ENCODE results near the gene MACROD2.

MACROD2 gene

DNA sequence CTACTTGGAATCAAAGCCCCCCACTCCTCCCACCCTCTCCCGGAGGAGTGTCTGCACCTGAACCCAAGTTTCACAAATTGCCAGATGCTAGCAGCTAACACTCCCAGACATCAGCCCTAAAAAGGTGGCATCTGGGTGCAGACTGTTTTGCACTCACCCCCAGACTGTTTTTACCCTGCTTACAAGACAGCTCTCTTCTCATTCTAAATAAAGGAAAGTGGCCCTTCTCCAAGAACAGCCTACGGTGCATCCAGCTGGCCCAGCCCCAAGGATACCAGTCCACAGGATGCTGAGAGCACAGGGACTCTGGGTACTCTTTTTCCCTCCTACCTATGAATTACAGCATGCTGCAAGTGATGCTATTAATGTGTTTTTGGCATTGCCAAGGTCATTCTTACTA lies 1184.1 kb downstream of the MACROD2 start:
- Histone ChIP-seq H3K27ac (ENCODE audit: low read depth, low read length) (no peak overlapping the region), H4K20me1 (ENCODE audit: low read depth, low read length) (no peaks in the 10 kb centered on the region), H3K27me3 (ENCODE audit: low read length) (no peaks in the 10 kb centered on the region), H3K36me3 (ENCODE audit: low read length) (no peaks in the 10 kb centered on the region), H3K9ac (ENCODE audit: low read length) (no peak overlapping the region), H3K9me3 (ENCODE audit: insufficient read depth, low read length) (0 out of 2 replicates have a peak, but pooled peaks cover 5% of the 10 kb centered on the region), H2AFZ (ENCODE audit: low read depth, low read length, severe bottlenecking) (no peak overlapping the region), H3K79me2 (ENCODE audit: insufficient read depth, low read length) (no peaks in the 10 kb centered on the region), H3K4me2 (ENCODE audit: low read depth, low read length, poor library complexity, severe bottlenecking) (no peak overlapping the region), H3K9me2 (replicated peaks; ENCODE audit: insufficient read depth, low read length) (no peaks in the 10 kb centered on the region; the same call in 1 of the 2 replicates), H3K4me3 (ENCODE audit: insufficient read depth, low read length, poor library complexity, severe bottlenecking) (no peak overlapping the region), H3F3A (ENCODE audit: insufficient read depth) (no peaks in the 10 kb centered on the region)
- TF ChIP-seq EZH2phosphoT487 (conservative IDR thresholded peaks at IDR 0.05; ENCODE audit: low read length), result no peak
- TF ChIP-seq, protein P1, sequence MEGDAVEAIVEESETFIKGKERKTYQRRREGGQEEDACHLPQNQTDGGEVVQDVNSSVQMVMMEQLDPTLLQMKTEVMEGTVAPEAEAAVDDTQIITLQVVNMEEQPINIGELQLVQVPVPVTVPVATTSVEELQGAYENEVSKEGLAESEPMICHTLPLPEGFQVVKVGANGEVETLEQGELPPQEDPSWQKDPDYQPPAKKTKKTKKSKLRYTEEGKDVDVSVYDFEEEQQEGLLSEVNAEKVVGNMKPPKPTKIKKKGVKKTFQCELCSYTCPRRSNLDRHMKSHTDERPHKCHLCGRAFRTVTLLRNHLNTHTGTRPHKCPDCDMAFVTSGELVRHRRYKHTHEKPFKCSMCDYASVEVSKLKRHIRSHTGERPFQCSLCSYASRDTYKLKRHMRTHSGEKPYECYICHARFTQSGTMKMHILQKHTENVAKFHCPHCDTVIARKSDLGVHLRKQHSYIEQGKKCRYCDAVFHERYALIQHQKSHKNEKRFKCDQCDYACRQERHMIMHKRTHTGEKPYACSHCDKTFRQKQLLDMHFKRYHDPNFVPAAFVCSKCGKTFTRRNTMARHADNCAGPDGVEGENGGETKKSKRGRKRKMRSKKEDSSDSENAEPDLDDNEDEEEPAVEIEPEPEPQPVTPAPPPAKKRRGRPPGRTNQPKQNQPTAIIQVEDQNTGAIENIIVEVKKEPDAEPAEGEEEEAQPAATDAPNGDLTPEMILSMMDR (IDR thresholded peaks at IDR 0.05; ENCODE audit: insufficient read depth, low read length, poor library complexity, severe bottlenecking), result no peak

DNA sequence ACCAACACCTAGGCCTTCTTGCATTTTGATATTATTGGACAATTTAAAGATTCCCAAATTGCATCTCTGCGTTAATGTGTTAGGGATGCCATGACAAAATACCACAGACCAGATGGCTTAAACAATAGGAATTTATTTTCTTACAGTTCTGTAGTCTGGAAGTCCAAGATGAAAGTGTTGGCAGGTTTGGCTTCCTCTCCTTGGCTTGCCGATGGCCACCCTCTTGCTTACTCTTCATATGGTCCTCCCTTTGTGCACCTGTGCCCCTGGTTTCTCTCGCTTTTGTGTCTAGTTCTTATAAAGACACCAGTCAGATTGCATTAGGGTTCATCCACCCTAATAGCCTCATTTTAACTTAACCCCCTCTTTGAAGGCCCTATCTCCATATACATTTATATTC lies 1184.5 kb downstream of the MACROD2 start:
- H3K9me2 ChIP-seq (replicated peaks; ENCODE audit: insufficient read depth, low read length), result no peaks in the 10 kb centered on the region; the same call in 1 of the 2 replicates
- H3K27ac ChIP-seq (ENCODE audit: low read depth, low read length), result no peak overlapping the region
- no peak overlapping the region for H3K4me2 ChIP-seq (ENCODE audit: low read depth, low read length, poor library complexity, severe bottlenecking)
- H3K79me2 ChIP-seq (ENCODE audit: insufficient read depth, low read length), result no peaks in the 10 kb centered on the region
- H3K4me3 ChIP-seq (ENCODE audit: insufficient read depth, low read length, poor library complexity, severe bottlenecking), result no peak overlapping the region
- H3K36me3 ChIP-seq (ENCODE audit: low read length), result no peaks in the 10 kb centered on the region
- H2AFZ ChIP-seq (ENCODE audit: low read depth, low read length, severe bottlenecking), result no peak overlapping the region
- no peaks in the 10 kb centered on the region for H3K27me3 ChIP-seq (ENCODE audit: low read length)
- H3K9me3 ChIP-seq (ENCODE audit: insufficient read depth, low read length), result 0 out of 2 replicates have a peak, but pooled peaks cover 5% of the 10 kb centered on the region
- no peak overlapping the region for H3K9ac ChIP-seq (ENCODE audit: low read length)
- TF ChIP-seq, protein P1 (IDR thresholded peaks at IDR 0.05; ENCODE audit: insufficient read depth, low read length, poor library complexity, severe bottlenecking), result no peak
- TF ChIP-seq EZH2phosphoT487 (conservative IDR thresholded peaks at IDR 0.05; ENCODE audit: low read length), result no peak
- H3F3A ChIP-seq (ENCODE audit: insufficient read depth), result no peaks in the 10 kb centered on the region
- no peaks in the 10 kb centered on the region for H4K20me1 ChIP-seq (ENCODE audit: low read depth, low read length)

DNA sequence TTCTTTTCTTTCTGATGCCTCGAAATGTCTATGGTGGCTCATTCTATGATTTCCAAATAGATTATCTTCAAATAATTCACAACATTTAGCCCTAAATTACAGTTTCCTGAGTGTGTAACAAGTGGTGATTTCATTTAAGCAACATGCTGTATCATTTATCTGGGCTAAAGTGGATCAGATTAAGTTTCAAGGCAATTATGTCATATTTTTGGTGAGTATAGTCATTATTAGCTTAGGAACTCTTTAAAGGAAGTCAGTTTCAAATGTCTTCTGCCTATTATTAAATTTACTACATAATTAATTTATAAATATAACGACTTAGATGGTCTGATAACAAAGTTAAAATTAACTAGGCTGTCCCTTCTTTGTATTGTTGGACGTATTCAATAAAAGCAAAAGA lies 1190.0 kb downstream of the MACROD2 start:
- H3K4me2 ChIP-seq (ENCODE audit: low read depth, low read length, poor library complexity, severe bottlenecking), result no peak overlapping the region
- no peak overlapping the region for H3K27ac ChIP-seq (ENCODE audit: low read depth, low read length)
- no peaks in the 10 kb centered on the region for H3K9me3 ChIP-seq (ENCODE audit: insufficient read depth, low read length)
- no peaks in the 10 kb centered on the region for H3K27me3 ChIP-seq (ENCODE audit: low read length)
- no peaks in the 10 kb centered on the region for H3F3A ChIP-seq (ENCODE audit: insufficient read depth)
- H4K20me1 ChIP-seq (ENCODE audit: low read depth, low read length), result no peaks in the 10 kb centered on the region
- no peaks in the 10 kb centered on the region for H3K36me3 ChIP-seq (ENCODE audit: low read length)
- no peaks in the 10 kb centered on the region for H3K9me2 ChIP-seq (replicated peaks; ENCODE audit: insufficient read depth, low read length)
- H3K9ac ChIP-seq (ENCODE audit: low read length), result no peak overlapping the region
- no peak overlapping the region for H3K4me3 ChIP-seq (ENCODE audit: insufficient read depth, low read length, poor library complexity, severe bottlenecking)
- H2AFZ ChIP-seq (ENCODE audit: low read depth, low read length, severe bottlenecking), result no peak overlapping the region
- H3K79me2 ChIP-seq (ENCODE audit: insufficient read depth, low read length), result no peaks in the 10 kb centered on the region
- TF ChIP-seq EZH2phosphoT487 (conservative IDR thresholded peaks at IDR 0.05; ENCODE audit: low read length), result no peak
- TF ChIP-seq, protein P1 (IDR thresholded peaks at IDR 0.05; ENCODE audit: insufficient read depth, low read length, poor library complexity, severe bottlenecking), result no peak
